Measurements from ENCODE around the gene IGSF5. TPM values are rescaled to one million over a fixed set of nuclear protein-coding genes. Genes with fewer than 3 reads are reported as not detected.

IGSF5 gene
- total and polyA plus RNA-seq, 9 of the 15 experiments (the other 6 are each of a cell fraction or from before 2014, with no cell fraction given) = not detected

GRCh38 chr21:39847877-39848276 is 102.9 kb downstream of the IGSF5 start:
- no peak for FAIRE-seq
- ChIA-PET POLR2A (interaction anchor here (0.6 kb wide), 1 partner anchor 134 kb away, joined by 5 read pairs; no protein-coding TSS in a partner anchor), CTCF (ENCODE audit: low intra/inter-chr PET ratio) (no interaction called here)
- no peaks in the 10 kb centered on the region for H3K79me2 ChIP-seq (ENCODE audit: control insufficient read depth, insufficient read depth, low read length)
- DNase-seq (ENCODE audit: extremely low read depth in 1 of 4, low spot score in 3 of 4) = no peak
- H4K20me1 ChIP-seq (replicated peaks; ENCODE audit: control insufficient read depth, insufficient read depth, low read length) = no peaks in the 10 kb centered on the region
- no peaks in the 10 kb centered on the region for H3K4me1 ChIP-seq (replicated peaks in 1 of 2; ENCODE audit: control insufficient read depth in 2 of 2, insufficient read depth in 2 of 2, low read length in 2 of 2)
- H3K9me3 ChIP-seq (replicated peaks; ENCODE audit: control insufficient read depth, insufficient read depth, low read depth, low read length) = no peaks in the 10 kb centered on the region
- intact Hi-C loops (cut with micrococcal nuclease) = no loop called here
- no peaks in the 10 kb centered on the region for H3K9me1 ChIP-seq (ENCODE audit: control insufficient read depth, insufficient read depth, low read length)
- H2AFZ ChIP-seq (ENCODE audit: low read depth, low read length) = no peak overlapping the region
- H3K36me3 ChIP-seq (ENCODE audit: control insufficient read depth, insufficient read depth, low read length) = no peaks in the 10 kb centered on the region
- no peak for TF ChIP-seq EZH2 (IDR thresholded peaks at IDR 0.05; ENCODE audit: borderline replicate concordance, low read depth, low read length)
- TF ChIP-seq L3MBTL2 (IDR thresholded peaks at IDR 0.05) = peak; percentile 46; the same call in 1 of the 2 replicates
- peak; percentile 53 for TF ChIP-seq MGA (IDR thresholded peaks at IDR 0.05)
- H3K27ac ChIP-seq (ENCODE audit: extremely low read depth, low read depth, low read length) = no peak overlapping the region
- no peaks in the 10 kb centered on the region; a peak in 1 of 5 replicates for H3K27me3 ChIP-seq (ENCODE audit: control insufficient read depth in 2 of 2, insufficient read depth in 2 of 2, low read length in 2 of 2)
- no peak overlapping the region for H3K4me3 ChIP-seq
- WGBS (ENCODE audit: insufficient coverage, low coverage, missing lambda C conversion rate) = 3% methylated on average over 6 of the region's 6 CpGs
- no peak for ATAC-seq
- in situ Hi-C loops (cut with MboI) = no loop called here
- no TSS peak for BruUV-seq (replicated peaks)
- H3K4me2 ChIP-seq (ENCODE audit: insufficient read depth, low read length) = no peak overlapping the region
- no peak overlapping the region for H3K9ac ChIP-seq (ENCODE audit: insufficient read depth in 1 of 2, low read depth in 2 of 2, low read length in 2 of 2)
